Measurements from ENCODE around the gene C11orf58.

Gene C11orf58

DNA sequence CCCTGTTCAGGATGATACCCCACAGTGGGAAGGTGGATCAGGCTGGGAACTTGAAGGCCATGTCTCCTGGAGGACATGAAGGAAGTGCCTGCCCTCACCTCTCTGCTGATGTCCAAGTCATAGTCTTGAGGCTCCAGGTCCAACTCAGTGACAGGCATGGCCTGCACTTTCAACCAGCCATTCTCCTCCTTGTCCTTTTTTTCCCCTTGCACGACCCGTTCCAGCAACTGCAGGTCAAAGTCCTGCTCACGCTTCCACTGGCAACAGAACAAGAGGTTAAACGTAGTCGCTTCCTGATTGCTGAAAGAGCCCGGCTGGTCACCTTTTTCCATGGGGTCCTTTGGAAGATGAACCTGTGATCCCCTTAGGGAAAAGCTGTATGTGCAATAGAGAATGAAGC, 47.7 kb downstream of the C11orf58 start:
- no peak for DNase-seq

DNA sequence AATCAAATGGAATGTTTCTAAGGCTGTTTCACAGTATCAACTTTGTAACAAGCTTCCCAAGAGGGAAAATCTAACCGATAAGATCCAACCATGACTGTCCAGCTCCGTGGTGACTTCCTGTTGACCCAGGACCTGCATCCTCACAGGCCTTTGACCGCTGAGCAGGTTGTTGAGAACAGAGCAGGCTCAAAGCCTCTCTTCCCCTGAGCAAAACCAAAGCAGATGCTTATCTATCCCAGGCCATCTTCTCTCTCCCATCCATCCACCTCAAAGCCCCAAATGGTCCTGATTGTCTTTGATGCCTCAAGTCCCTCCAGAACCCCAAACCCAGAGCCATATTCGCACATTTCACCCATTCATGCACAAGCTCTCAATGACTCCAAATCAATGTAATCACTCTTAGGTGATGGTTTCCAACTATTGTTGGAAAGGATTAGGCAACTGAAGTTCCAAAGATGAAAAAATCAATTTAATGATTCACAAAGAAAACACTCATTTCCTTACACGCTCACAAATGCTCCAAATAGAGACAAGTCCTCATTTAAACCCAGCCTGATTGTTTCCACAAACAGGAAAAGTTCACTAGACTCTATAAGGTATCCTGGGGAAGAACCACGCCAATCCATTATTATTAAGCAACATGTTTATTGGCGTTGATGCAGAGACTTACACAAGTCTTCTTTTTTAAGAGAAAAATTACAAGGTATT, 48.7 kb downstream of the C11orf58 start:
- DNase-seq = no peak

DNA sequence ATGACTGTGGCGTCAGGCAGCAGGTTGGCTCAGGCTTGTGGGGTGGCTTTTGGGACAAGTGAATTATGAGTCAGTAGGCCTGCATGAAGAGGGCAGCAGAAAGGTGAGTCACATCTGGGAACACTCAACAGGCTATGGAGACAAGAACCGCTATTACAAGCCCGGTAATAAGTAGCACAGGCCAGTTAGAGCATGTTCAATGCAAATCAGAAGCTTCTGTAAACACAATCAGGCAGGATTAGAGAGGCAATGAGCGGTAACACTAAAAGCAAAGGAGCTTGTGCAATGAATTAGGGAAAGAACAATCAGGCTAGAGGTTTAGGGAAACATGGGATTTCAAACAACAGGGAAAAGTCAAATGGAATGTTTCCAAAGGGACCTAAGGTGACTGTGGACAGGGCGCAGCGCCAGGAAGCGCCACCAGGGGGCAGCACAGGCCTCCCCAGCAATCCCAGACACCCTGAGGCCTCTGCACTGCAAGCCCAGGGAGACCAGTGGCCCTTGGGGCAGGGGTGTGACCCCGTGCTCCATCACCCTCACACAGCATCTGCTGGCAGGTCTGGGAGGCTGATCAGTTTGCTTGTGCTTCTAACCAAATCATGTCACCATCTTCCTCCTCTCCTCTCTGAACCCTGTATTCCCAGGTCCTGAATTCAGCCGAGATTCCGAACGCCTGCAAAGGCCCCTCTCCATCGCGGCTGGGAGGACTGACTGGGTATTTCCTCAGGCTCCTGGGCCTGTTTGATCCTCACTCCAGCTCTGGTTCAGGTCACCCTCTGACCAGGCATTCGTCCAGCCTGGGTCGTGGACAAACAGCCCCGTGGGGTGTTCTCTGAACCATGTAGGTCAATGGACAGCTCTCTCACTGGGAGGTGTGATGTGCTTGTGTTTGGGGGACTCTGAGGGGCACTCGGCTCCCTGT, 50.0 kb downstream of the C11orf58 start:
- DNase-seq = no peak

DNA sequence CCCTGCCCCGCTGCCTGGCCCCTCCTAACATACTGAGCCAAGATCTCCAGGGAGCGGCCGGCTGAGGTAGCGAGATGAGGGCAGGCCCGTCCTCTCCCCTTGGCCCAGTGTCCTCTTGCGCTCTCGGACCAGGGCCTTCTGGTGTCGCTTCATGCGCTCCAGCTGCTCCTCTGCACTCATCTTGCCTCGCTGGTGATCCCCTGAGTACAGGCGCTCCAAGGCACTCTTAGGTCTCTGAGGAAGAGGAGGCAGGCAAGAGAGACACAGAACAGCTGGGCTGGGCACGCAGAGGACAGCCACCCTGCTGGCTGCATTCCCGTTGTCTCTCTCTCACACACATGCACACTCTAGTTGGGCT, 50.6 kb downstream of the C11orf58 start:
- no peak for DNase-seq

DNA sequence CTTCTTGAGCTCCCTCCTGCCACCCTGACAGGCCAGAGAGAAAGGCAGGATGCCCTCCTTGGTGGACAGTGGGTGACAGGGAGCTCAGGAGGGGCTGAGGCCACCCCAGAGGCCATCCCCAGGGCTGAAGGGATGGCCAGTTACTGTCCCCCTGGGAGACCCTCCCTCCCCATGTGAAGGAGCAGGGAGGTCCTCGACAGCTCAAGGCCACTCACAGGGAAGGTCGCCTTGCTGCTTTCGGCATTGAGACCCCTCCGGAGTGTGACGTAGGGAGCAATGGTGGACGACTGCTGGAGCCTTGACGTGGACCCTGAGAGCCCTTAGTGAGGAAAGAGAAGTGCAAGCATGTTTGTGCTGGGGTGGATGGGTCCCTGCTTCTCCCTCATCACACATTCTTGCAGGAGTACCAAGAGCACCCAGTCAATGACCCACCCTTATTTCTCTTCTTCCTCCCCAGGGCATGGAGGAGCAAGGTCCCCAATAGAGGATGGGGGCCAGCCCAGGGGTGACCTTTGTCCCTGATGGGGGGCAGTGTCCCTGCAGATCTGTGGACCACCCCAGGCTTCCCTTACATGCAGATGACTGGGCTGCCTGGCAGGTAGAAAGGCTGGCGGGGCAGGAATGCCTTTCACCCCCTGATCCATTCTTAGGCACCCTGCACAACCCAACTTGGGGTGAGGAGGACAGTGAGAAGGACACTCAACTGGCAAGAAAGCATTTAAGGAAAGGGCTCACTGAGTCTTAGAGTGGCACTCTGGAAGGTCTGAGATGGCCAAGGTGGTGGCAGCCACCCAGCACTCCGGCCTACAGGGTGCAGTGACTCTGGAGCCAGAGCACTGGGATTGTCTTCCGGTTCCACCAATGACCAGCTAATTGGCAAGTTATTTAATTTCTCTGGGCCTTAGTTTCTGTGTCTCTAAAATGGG, 51.4 kb downstream of the C11orf58 start:
- no peak for DNase-seq

DNA sequence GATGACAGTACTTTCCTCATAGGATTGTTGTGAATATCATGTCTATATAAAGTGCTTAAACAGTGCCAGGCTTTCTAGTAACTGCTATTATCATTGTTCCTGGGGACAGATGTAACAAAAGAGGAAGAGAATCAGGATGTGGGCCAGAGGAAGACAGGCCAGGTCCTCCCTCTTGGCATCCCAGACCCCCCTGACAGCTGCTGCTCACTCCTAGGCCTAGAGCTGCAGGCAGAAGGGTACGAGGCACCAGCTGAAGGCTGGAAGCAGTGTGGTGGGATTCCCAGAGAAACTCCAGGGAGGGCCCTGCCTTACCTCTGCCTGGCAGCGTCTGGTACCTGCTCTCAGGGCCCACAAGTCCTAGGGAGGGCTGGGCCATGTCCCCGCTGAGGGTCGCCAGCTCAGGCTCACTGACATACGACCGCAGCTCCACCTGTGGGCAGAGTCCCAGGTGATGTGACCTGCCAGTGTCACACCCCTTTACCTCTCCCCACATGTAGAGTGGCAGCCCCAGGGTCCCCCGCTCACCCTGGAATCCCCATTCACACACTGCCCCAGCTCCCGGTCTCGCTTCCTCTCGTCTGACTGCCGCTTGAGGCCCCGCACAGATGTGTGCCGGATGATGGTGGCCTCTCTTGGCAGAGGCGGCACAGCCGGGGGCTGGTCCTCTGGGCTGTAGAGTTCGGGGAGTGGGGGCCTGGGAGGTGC, 52.2 kb downstream of the C11orf58 start:
- DNase-seq = no peak

DNA sequence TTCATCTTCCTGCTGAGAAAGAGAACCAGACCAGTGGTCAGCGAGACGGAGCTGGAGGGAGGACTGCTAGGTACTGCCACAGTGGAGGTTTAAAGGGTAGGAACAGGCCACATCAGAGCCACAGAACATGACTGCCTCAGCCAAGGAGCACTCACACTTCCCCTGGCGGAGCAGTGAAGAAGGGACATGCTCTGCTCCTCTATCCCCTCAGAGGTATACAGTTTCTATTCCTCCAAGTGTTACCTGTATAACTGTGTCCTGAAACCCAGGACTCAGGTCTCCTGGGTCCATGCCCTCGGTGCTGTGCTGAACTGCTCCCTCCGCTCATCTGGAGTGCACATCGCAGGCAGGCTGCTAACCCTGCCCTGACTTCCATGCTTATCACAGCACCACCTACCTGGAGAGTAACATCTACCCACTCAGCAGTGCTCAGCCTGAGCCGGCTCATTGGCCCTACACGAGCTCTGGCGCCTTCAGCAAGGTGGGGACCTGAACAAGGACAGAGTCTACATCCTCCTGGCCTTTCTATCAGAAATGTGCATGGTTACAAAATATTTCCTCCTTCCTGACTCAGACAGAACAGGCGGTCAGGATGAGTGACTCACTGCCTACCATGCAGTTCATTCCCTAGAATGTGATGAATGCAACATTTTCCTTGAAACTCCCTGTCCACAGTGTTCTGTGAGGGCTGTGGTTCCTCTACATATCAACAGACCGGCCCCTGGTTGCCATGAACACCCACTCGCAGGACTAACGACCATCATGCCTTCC, 52.9 kb downstream of the C11orf58 start:
- no peak for DNase-seq

DNA sequence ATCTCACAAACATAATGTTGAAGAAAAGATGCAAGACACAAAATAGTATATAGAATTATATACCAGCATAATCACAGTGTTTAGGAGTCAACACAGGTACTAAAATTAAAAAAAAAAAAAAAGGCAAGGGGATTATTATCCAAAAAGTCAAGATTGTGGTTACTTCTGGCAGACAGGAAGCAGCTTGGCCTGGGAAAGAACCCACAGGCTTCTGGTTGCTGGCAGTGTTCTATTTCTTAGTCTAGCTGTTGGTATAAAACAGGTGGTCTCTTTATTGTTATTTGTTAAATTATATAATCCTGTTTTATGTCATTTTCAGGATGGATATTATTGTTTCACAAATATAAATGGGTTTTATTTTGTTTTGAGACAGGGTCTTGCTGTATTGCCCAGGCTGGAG, 54.0 kb downstream of the C11orf58 start:
- no peak for DNase-seq

DNA sequence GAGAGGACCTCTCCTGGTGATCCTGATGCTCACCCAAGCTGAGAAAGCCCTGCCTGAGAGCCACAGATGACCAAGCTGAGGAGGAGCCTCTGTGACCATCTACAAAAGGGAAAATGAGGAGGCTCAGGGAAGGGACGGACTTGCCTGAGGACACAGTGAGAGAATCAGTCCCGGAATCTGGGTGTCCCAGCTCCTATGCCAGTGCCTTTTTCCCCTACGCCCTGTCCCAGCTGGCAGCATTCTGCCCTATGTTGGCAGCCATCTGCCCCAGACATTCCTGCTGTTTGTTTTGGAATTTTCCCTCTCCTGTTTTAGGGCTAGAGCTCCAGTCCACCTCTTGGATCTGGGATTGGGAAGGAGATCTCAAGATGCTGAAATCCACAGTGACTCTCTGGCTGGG, 54.6 kb downstream of the C11orf58 start:
- no peak for DNase-seq

DNA sequence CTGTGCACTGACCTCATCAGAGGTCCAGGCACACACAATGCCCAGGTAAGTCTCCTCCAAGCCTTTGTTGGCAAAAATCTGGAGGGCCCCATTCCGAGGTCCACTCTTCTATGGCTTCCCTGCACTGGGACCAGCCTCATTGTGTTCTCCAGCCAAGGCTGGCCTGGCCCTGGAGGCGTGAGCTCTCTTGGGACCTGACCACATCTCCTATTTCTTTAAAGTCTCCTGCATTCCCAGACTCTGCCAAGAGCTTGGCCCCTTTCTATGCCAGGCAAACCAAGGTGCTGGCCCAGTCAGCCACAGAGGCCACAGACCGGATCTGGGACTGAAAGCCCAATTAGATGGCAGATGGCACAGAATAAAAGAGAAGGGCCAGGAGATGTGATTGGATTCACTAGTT, 55.1 kb downstream of the C11orf58 start:
- DNase-seq = no peak

DNA sequence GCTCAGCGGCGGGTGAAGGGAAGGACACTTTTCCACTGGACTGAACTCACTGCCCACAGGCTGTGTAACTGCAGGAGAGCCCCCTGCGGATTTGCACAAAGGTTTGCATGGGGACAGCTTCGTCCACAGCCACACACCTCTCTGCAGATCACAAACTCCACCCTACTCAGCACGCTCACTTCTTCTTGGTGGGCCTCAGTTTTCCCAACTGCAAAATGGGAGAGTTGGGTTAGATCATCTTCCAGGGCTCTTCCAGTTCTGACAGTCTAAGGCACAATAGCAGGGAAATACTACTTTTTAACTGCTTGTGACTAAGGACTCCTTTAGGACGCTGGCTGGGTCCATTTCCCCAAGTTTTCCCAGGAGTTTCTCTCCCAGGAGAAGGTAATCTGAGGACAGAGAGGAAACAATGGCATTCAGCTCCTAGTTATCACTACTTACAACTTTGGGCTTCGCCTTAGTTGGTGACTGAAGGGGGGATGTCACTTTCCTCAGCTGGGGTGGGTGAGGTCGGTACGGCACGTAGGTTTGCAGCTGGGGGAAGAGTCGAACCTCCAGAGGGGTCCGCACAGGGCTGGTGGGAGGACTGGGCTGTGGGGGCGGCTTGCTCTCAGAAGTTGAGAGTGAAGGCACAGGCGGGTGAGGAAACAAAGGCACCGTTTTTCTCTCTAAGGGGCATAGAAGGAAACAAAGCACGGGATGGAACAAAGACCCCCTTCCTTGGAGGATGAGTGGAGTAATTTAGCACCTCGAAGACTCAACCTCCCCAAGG, 55.8 kb downstream of the C11orf58 start:
- no peak for DNase-seq

DNA sequence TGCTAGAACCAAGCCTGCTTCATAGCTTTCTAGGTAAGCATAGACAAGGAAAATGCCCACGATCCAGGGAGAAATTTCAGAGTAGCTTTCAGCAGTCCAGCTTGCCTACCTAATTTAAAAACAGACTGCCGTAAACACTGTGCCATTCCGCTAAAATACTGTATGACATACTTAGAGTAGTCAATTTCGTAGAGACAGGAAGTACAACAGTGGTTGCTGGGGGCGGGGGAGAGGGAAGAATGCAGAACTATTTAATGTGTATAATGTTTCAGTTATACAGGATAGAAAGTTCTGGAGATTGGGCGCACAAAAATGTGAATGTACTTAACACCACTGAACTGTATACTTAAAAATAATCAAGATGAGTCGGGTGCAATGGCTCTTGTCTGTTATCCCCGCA, 56.7 kb downstream of the C11orf58 start:
- DNase-seq = no peak

DNA sequence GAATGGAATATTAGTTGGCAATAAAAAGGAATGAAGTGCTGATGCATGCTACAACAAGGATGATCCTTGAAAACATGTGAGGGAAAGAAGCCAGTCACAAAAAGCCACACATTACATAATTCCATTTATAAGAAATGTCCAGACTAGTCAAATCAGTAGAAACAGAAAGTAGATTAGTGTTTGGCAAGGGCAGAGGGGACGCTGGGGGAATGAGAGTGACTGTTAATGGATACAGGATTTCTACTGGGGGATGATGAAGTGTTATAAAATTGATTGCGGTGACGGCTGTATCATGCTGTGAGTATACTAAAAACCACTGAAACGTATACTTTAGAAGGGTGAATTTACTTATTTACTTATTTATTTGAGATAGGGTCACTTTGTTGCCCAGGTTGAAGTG, 57.9 kb downstream of the C11orf58 start:
- DNase-seq = no peak

DNA sequence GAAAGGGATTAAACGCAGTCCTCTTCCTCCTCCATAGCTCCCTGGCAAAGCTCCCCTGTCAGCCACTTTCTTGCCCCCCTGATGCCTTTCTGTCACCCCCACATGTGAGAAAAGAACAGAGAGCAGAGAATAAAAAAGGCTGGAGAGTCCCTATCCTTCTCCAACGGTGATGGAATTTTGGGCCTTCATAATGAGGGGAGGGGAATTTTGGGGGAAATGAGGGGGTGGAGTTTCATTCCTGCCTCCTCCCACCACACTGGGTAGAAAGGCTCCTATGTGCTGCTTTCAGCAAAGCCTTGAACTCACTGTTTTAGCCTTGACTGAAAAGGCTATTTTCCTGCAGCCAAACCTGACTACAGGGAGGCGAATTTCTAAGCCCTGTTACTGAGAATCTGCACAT, 59.3 kb downstream of the C11orf58 start:
- DNase-seq = no peak

DNA sequence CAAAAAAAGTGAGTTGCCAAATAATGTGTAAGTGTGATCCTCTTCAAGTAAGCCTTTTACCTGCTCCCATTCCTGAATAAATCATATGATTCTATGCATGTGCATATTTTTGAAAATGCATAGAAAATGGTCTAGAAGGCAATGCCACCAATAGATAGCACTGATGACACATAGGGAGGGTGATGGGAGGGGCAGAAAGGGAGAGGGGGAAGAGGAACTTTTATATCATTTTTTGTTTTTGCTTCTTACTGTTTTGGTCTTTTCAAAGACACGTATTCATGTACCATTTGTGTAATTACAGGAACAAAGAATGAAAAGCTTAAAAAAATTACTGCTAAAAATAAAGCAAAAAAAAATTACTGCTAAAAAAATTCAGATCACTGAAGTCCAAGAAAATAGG, 60.8 kb downstream of the C11orf58 start:
- DNase-seq = no peak

DNA sequence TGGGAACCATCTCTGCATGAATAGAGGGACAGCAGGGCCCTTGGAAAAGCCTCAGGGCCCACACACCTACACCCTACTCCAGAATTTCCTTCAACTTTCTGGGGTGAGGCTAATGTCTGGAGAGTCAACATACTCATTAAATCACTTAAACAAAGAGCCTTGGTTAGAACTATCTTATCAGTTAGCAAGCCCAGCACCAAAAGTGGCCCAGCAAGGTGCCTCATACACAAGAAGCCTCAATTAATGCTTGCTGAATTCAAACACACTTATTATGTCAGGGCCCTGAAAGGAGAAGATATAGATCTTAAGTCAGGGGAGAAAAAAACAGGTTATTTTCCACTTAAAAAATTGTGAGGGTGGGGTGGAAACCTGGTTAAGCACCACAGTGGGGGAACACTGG, 61.4 kb downstream of the C11orf58 start:
- DNase-seq = no peak

DNA sequence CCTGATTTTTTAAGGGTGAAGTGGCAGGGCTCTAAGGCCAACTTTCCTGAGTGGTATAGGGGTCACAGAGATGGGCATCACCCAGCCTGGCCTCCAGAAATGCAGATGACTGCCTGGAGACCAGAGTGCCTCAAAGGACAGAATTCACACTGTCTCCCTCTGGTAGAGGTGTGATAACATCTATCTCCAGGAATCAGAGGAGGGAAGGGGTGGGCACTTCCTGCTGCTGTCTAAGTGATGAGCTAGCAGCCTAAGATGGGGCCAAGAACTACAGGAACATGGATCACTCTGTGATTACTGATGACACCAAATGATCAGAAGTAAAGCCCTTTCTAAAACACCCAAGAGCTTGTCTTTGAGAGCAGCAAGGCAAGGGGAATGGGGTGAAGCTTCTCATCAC, 61.9 kb downstream of the C11orf58 start:
- DNase-seq = no peak

DNA sequence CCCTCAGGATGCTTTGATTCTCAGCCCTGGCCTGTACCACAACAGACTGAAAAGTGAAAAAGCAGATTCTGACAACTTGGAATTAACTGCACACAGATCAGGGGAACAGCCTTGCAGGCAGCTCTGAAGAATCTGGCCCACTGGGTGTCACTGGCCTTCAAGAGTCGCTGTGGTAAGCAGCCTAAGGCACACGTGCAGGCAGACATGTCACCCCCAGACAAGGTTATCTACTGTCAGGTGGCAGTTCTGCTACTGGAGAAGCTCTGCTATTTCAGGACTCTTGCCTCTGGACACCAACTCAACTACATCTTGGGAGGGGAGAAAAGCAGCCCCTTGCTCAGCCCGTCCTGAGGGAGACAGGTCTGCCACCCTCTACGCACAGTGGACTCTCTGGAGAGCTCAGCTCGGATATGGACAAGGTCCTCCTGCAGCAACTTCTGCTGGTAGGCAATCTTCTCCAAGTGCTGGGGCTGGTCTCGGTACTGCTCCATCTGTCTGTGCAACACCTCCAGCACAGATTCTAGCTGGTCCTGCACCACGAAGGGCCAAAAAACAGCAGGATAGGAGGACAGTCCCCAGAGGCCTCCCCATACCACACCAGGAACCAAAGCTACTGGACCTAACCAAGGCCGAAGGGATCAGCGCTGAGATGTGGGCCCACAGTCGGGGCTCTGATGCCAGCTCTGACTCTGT, 63.0 kb downstream of the C11orf58 start:
- DNase-seq = no peak

DNA sequence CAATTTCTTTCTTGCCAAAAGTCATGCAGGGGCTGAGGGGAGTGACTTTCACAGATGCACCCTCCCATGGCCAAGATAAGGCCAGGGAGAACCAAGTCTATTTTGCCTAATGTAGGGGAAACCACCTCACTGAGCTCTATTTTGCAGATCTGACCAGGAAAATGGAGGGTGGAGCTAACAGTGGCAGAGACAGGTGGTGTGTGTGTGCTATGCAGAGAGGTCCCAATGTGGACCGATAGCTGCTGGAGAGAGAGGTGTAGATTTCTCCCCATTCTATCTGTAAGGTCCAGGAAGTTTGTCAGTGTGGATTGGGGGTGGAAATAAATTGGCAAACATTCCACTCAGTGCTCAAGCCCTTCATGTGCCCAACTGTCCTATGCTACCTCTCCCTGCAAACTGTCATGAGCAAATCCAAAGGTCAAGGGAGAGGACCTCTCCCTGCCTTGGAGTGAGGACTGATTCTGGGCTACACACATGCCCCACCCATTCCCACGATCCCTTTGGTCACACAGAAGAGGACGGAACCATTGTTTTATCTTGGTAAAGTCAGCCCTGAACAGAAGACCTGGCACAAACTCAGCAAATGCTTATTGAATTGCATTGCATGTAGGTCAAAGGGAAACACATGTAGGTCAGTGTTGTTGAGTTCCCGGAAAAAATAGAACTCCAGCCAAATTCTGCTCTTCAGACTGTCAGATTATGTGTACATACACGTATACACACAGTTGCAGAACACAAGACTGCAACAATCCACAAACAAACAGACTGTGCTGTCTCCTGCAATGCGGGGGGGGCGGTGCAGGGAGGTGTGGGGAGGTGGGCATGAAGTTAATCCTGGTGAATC, 65.9 kb downstream of the C11orf58 start:
- no peak for DNase-seq

DNA sequence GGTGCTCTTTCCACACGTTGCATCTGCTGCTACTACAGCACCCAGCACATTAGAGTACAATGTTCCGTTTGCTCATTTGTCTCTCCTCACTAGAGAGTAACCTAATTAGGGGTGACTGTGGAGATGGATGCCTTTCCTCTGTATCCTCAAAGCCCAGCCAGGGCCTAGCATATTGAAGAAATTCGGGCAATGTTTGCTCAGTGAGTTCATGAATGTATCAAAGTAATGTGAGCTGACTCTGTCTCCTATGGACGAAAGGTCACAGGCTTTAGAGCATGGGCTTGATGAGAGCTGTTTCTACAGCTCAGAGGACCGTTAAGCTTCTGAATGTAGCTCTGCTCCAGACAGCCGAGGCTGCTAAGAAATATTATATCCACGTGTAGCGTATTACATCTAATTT, 67.5 kb downstream of the C11orf58 start:
- DNase-seq = no peak
